Right atrium auricular region (tissue), 2 donors: ENCODE measurements around the gene CACNG3. TPM values are rescaled to one million over a fixed set of nuclear protein-coding genes. Genes with fewer than 3 reads are reported as not detected.

Experiments used
- DNase-seq: peaks from one replicate; pipeline ENCODE4 v3.0.0-alpha.2; 2019; ENCODE audit warnings: low spot score
- H3K27ac ChIP-seq, 2 donors: fragments of 200-600 bp; sonication (generic); 1 replicate in 1 of 2; 2 replicates in 1 of 2; pipeline ENCODE4 v1.5.1; 2016 to 2019
- H3K27me3 ChIP-seq, 2 donors: fragments of 200-600 bp; sonication (generic); one replicate each; pipeline versions ENCODE4 v1.5.1 to v1.6.0; 2017 to 2019
- H3K36me3 ChIP-seq: fragments of 200-600 bp; sonication (generic); one replicate; pipeline ENCODE4 v1.5.1; 2016
- H3K4me1 ChIP-seq, 2 donors: fragments of 200-600 bp; sonication (generic); one replicate each; pipeline versions ENCODE4 v1.5.1 to v1.6.0; 2017 to 2019
- H3K4me3 ChIP-seq, 2 donors: fragments of 200-600 bp; sonication (generic); 1 replicate in 1 of 2; 2 replicates in 1 of 2; pipeline ENCODE4 v1.5.1; 2017 to 2019; ENCODE audit warnings: mild to moderate bottlenecking in 1 of 2, moderate library complexity in 1 of 2
- H3K9me3 ChIP-seq, 2 donors: fragments of 200-600 bp; sonication (generic); one replicate each; pipeline ENCODE4 v1.5.1; 2019
- total RNA-seq, 2 donors: library from RNA; depleted of rRNA; stranded (reverse); fragments of >200 nt; gene quantifications; one replicate each; pipeline ENCODE4 v1.1.0, GENCODE V29; 2016
- TF ChIP-seq, protein P1 (sequence below), 2 donors: fragments of 200-600 bp; sonication (generic); IDR thresholded peaks; one replicate each; pipeline ENCODE4 v1.5.1; 2019; ENCODE audit warnings: antibody characterized with exemption in 2 of 2

CACNG3 gene
- total RNA-seq, 2 donors from 2014 or later = not detected

DNA sequence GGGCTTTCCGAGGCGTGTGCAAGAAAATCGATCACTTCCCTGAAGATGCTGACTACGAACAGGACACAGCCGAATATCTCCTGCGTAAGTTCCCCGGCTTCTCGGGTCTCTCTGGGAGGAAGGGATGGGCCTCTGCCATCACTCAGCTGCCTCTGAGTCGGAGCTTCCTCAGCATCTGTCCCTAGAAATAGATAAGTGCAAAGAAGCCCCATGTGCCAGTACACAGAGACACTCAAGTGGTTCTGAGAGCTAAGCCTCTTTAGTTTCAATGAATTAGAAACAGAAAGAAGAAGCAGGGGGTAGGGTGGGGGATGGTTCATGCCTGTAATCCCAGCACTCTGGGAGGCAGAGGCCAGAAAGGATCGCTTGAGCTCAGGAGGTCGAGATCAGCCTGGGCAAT lies 90.6 kb downstream of the CACNG3 start:
- Histone ChIP-seq H3K4me3 (no peak overlapping the region), H3K9me3 (no peaks in the 10 kb centered on the region), H3K4me1 (no peaks in the 10 kb centered on the region), H3K27ac (no peak overlapping the region), H3K27me3 (no peaks in the 10 kb centered on the region), H3K36me3 (no peaks in the 10 kb centered on the region)
- TF ChIP-seq, protein P1, sequence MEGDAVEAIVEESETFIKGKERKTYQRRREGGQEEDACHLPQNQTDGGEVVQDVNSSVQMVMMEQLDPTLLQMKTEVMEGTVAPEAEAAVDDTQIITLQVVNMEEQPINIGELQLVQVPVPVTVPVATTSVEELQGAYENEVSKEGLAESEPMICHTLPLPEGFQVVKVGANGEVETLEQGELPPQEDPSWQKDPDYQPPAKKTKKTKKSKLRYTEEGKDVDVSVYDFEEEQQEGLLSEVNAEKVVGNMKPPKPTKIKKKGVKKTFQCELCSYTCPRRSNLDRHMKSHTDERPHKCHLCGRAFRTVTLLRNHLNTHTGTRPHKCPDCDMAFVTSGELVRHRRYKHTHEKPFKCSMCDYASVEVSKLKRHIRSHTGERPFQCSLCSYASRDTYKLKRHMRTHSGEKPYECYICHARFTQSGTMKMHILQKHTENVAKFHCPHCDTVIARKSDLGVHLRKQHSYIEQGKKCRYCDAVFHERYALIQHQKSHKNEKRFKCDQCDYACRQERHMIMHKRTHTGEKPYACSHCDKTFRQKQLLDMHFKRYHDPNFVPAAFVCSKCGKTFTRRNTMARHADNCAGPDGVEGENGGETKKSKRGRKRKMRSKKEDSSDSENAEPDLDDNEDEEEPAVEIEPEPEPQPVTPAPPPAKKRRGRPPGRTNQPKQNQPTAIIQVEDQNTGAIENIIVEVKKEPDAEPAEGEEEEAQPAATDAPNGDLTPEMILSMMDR (IDR thresholded peaks at IDR 0.05) = no peak
- DNase-seq = no peak

DNA sequence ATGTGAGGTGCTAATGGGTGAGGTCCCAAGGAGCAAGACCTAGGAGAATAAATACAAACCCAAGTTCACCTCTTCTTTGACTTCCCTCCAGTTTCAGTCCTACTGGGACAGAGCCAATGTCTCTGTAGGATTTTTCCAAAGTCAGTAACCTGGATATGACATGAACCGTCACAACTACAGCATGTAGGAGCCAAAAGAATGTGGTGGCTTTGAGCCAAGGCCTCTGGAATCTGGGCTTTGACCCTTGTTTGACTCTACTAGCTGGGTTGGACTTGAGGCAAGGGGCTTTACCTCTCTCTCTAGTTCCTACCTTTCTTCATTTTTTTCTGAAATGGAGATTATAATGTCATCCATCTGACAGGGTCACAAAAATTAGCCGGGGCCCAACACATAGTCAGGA lies 91.4 kb downstream of the CACNG3 start:
- H3K4me1 ChIP-seq = no peaks in the 10 kb centered on the region
- H3K27ac ChIP-seq = no peak overlapping the region
- DNase-seq = no peak
- H3K9me3 ChIP-seq = no peaks in the 10 kb centered on the region
- TF ChIP-seq, protein P1 (IDR thresholded peaks at IDR 0.05) = no peak
- no peak overlapping the region for H3K4me3 ChIP-seq
- H3K36me3 ChIP-seq = no peaks in the 10 kb centered on the region
- no peaks in the 10 kb centered on the region for H3K27me3 ChIP-seq

DNA sequence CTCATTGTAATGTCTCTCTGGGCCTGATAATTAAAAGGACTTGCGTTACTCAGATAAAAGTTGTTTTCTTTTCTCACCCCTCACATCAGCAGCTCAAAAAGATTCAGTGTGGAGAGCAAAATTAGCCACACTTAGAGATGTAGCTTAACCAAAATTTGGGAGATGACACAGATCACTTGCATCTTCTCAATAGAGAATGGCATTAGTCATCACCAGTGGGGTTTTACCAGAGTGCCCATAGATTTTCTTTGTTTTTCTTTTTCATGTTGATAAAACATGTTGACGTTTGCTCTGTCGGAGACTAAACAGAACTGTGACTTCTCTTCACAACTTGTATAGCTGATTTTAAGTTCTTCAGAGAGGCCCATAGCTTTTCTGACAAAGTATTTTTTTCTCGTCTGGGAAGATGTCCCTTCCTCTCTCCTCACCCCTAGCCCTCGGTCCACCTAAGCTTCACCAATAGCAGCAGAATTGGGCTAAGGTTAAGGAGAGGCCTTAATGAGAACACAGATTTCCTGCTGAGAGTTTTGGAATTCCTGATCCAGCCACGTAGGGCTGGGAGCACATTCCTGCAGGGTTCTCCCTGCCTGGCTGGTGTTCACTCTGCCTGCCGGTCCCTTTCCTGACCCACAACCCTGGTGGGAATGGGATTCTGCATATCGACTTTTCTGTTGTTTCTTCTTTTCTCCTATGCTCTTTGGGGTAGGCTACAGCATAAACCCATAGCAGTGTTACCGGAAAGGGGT lies 92.6 kb downstream of the CACNG3 start:
- no peak for DNase-seq
- no peaks in the 10 kb centered on the region for H3K27me3 ChIP-seq
- H3K4me3 ChIP-seq = no peak overlapping the region
- TF ChIP-seq, protein P1 (IDR thresholded peaks at IDR 0.05) = no peak
- H3K4me1 ChIP-seq = no peaks in the 10 kb centered on the region
- no peaks in the 10 kb centered on the region for H3K36me3 ChIP-seq
- no peak overlapping the region for H3K27ac ChIP-seq
- no peaks in the 10 kb centered on the region for H3K9me3 ChIP-seq

DNA sequence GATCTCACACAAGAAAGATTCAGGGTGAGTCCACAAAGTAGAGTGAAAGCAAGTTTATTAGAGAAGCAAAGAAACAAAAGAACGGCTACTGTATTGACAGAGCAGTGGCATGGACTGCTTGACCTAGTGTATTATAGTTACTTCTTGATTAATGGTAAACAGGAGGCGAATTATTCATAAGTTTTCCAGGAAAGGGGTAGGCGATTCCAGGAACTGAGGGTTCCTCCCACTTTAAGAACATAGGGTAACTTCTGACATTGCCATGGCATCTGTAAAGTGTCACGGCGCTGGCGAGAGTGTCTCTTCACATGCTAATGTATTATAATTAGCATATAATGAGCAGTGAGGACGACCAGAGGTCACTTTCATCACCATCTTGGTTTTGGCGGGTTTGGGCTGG lies 93.2 kb downstream of the CACNG3 start:
- no peak overlapping the region for H3K4me3 ChIP-seq
- TF ChIP-seq, protein P1 (IDR thresholded peaks at IDR 0.05) = no peak
- H3K36me3 ChIP-seq = no peaks in the 10 kb centered on the region
- H3K4me1 ChIP-seq = no peaks in the 10 kb centered on the region
- DNase-seq = no peak
- no peaks in the 10 kb centered on the region for H3K9me3 ChIP-seq
- H3K27ac ChIP-seq = no peak overlapping the region
- no peaks in the 10 kb centered on the region for H3K27me3 ChIP-seq

DNA sequence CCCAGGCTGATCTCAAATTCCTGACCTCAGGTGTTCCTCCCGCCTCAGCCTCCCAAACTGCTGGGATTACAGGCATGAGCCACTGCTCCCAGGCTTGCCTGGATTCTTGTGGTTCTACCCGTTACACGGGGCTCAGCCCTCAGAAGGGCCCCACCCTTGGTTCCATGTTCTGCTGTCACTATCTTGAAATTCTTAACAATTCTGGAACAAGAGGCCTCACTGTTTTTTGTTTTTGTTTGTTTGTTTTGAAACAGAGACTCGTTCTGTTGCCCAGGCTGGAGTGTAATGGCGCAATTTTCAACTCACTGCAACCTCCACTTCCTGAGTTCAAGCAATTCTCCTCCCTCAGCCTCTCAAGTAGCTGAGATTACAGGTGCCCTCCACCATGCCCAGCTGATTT lies 96.6 kb downstream of the CACNG3 start:
- Histone ChIP-seq H3K27me3 (no peaks in the 10 kb centered on the region), H3K4me3 (no peak overlapping the region)
- TF ChIP-seq, protein P1 (IDR thresholded peaks at IDR 0.05) = no peak

DNA sequence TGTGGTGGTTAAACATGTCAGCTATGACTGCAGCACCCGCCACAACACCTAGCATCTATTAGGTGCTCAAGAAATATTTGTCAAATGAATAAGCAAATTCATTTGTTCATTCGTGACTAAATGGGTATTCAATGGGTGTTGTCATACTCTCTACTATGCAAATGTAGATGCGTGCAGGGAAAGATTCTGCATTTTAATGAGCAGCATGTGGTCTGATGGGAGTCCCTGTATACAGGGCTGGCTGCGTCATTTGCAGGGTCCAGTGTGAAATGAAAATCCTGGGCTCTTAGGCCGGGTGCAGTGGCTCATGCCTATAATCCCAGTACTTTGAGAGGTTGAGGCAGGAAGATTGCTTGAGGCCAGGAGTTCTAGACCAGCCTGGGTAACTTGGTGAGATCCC lies 97.5 kb downstream of the CACNG3 start:
- H3K36me3 ChIP-seq = no peaks in the 10 kb centered on the region
- no peaks in the 10 kb centered on the region for H3K27me3 ChIP-seq
- no peaks in the 10 kb centered on the region for H3K9me3 ChIP-seq
- H3K4me1 ChIP-seq = no peaks in the 10 kb centered on the region
- H3K27ac ChIP-seq = no peak overlapping the region
- TF ChIP-seq, protein P1 (IDR thresholded peaks at IDR 0.05) = no peak
- DNase-seq = no peak
- no peak overlapping the region for H3K4me3 ChIP-seq

More for the DNA sequence above, 96.6 kb downstream of the CACNG3 start:
- Histone ChIP-seq H3K27ac (no peak overlapping the region), H3K9me3 (no peaks in the 10 kb centered on the region), H3K4me1 (no peaks in the 10 kb centered on the region), H3K36me3 (no peaks in the 10 kb centered on the region)
- no peak for DNase-seq
